Renal cortical epithelial cell (primary cell): ENCODE results near the gene IL1RAPL1. TPM values are rescaled to one million over a fixed set of nuclear protein-coding genes. Genes with fewer than 3 reads are reported as not detected.
"Not testable (repeated sequence)": the region's sequence is repeated elsewhere in the genome, so short reads cannot be mapped to it uniquely, and the experiment has no call there.

Experiments used
- DNase-seq: peaks from one replicate; pipeline ENCODE4 v3.0.0-alpha.2; 2011; ENCODE audit warnings: low read depth
- total RNA-seq: library from RNA; depleted of rRNA; stranded (reverse); fragments of >200 nt; gene quantifications from 2 replicates; pipeline ENCODE4 v1.2.3, GENCODE V29; 2014

Gene IL1RAPL1
- total RNA-seq, 1 donor from 2014 or later, result 0.05 TPM

DNA sequence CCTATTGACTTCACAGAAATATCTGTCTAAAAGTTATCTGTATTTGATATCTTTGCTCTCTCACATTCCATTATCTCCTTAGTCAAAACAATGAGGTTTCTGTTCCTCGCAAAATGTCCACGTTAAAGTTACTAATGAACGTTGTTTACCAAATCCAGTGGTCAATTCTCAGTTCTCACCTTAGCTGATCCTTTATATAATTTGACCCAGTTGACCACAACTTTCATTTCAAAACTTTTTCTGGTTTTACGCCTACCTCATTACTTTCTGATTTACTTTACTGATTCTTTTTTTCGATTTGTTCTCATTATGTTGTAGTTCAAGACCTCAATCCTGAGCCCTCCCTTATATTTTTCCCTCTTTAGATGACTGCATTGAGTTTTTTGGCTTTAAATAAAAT, 186.6 kb downstream of the IL1RAPL1 start:
- no peak for DNase-seq

DNA sequence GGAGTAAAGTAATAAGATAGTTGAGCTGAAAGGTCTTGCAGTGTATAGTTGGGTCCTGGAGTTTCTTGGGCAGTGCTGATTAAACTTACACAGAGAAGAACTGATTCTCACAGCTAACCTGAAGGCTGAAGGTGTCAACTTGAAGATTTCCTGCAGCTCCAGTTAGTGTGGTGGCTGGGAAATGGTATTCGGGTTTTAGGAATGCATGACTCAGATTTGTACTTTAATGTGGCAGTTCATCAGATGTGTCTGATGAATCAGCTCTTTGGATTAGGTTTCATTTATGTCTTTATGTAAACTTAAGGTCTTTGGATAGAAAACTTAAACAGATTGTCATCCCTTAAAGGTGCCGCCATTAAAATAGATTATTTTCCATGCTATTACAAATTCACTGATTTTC, 200.0 kb downstream of the IL1RAPL1 start:
- DNase-seq, result peak; percentile 86

DNA sequence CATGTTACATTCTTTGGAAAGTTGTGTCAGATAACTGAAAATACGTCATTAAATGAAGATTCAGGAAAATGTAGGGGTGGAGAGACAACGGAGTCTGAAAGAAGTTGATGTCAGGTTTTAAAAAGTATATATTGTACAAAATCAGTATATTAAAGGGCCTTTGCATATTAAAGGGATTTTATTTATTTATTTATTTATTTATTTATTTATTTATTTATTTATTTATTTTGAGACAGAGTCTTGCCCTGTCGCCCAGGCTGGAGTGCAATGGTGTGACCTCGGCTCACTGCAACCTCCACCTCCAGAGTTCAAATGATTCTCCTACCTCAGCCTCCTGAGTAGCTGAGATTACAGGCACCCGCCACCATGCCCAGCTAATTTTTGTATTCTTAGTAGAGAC, 213.4 kb downstream of the IL1RAPL1 start:
- not testable (repeated sequence) for DNase-seq

DNA sequence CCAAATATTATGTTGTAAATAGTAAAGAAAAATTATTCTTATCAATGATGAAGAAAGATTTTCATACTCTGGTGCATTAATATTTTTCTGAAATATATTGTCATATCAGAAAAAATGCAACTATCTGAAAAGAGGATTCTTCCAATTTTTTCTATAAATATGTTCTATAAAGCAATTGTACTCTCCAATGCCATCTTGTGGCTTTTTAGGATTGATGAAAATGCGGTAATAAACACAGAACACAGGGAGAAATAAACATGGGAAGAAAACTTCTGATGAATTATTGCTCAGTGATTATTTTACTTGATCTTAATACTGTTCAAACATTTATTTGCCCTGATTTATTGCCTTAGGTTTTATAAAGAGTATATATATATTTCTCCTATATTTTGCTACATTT, 215.4 kb downstream of the IL1RAPL1 start:
- no peak for DNase-seq

DNA sequence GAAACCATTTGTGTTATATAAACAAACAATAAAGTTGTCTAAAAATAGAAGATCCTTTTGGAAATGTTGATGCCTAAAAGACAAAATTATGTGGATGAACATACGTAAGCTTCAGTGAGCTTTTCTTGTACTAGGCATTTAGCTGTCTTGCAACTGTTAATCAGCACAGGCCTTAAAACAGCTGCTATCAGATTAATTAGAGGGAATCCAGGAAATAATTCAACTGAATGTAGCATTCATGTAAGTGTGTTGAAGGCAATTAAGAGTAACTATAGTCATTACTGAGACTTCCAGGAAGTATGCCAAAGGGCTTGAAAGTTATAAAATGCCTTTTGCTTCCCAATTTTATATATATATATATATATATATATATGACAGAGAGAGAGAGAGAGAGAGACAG, 248.7 kb downstream of the IL1RAPL1 start:
- DNase-seq, result no peak

DNA sequence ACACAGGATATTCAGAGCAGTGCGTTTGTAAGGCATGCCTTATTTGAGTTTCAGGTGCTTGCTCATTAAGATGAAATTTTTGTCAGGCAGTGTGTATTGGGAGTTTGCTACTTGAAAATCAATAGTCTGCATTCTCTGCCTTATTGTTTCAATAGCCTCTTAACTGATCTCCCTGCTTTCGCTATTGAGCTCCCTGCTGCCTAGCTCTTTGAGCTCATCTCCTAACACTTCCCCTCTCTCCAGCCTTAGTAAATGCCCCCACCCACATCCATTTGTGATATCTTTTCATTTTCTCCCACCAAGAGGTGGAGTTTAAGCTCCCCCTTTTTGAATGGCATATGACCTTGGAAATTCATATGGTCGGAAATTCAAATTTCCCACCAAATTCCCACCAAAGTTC, 256.6 kb downstream of the IL1RAPL1 start:
- no peak for DNase-seq

DNA sequence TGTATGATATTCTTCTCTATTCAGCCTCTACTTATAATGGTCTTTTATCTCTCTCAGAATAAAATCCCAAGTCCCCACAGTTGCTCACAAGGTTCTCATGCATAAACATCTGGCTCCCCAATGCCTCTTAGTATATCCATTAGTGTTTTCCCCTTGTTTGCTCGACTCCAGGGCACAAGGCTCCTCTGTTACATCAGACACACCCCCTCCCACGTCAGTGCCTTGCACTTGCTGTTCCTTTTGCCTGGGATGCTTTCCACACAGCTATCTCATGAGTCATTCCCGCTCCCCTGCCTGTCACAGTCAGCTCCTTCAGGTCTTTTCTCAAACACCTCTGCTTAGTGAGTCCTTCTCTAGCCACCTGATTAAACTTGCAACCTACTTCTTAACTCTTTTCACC, 260.2 kb downstream of the IL1RAPL1 start:
- DNase-seq, result peak; percentile 41

DNA sequence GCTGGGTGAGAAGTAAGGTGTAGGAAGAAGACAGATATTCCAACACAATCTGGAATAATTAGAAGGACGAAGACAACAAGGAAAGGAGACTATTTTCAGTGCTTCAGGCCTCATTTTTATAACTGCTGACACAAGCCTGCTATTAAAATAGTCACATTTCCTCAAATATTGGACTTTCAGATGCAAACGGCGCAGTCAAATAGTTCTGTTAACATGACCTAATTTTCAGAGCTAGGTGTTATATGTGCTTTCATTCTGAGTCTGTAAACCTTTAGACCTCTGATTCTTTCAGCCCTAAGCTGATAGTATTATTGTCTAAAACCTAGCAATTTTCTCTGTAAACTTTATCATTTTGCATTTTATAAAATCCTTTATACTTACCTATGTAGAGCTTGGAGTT, 261.5 kb downstream of the IL1RAPL1 start:
- no peak for DNase-seq

DNA sequence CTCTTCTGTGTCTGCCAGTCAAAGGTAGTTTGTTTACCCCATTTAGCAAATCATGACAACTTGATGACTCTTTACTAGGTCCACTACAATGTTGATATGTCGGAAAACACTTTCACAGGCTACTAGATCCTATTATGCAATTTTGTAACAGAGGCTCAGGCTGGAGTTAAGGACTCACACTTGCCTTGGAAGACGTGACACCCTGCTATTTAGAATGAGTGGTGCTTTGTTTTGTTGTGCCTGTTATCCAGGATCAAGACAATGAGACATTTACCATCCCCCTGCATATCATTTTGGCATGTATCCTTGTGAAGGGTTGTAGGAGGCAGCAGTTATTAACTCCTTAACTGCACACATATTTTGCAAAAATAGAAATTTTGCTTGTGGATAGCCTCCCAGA, 263.7 kb downstream of the IL1RAPL1 start:
- DNase-seq, result no peak

DNA sequence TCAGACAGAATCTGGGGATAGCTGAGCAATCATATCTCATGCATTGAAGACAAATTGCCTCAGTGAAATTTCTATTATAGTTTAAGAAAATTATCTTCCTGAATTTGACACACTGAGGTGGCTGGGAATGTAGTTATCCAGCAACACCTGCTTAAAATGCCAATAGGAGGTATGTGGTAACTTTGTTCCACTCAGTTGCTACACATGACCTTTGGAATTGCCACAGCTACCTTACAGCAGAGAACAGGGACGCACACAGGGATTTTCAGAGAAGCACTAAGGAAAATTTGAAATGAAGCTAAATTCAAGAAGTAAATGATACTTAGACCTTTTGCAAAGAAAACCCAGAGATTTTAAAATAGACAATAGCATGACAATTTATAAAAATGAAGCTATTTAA, 264.6 kb downstream of the IL1RAPL1 start:
- DNase-seq, result peak; percentile 4

DNA sequence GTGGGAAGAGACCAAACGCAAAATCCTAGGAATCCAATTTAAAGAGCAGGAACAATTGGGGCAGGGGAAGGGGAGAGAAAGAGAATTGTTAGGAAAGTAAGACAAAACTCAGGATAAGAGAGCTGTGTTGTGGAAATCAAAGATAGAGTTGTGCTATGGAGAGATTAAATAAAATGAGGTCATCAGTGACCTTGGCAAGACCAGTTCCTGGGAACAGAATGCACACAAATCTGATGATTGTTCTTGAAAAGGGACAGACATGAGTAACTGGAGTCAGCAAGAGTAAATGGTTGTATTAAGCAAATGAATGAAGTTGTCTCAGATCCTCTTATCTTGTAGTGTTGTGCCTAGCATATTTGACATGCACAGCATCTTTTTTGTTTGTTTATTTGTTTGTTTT, 267.4 kb downstream of the IL1RAPL1 start:
- no peak for DNase-seq

DNA sequence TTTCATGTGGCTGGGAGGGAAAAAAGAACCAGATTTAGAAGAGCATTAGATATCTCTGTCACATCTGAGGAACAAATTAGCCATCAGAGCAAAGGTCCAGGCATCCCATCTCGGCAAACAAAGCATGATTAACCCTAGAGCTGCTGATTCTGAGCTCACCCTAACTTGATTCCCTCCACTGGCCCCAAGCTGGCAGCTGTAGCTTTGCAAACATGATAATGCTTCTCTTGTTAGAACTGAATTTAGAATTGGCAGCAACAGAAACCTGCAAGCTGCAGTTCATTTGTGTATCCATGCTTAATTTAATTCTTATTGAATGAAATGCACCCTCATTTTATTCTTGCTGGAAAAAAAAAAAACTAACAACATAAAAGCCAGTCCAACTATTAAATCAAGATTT, 289.2 kb downstream of the IL1RAPL1 start:
- no peak for DNase-seq

DNA sequence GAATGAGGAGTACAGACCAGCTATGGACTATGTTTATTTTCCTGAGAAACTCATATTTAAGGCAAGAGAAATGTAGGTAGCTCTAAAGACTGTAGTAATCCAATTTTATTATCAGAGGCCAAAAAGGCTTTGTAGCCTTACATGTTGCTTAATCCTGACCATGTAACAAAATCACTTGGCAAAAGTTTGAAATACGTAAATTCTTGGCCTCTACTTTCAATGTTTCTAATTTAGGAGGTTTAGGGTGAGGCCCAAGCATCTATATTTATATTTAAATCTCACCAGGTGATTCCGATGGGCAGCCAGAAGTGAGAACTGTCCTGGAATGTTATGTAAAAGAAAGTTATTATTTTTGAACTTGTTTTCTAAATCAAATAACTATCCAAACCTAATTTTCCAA, 289.7 kb downstream of the IL1RAPL1 start:
- no peak for DNase-seq

DNA sequence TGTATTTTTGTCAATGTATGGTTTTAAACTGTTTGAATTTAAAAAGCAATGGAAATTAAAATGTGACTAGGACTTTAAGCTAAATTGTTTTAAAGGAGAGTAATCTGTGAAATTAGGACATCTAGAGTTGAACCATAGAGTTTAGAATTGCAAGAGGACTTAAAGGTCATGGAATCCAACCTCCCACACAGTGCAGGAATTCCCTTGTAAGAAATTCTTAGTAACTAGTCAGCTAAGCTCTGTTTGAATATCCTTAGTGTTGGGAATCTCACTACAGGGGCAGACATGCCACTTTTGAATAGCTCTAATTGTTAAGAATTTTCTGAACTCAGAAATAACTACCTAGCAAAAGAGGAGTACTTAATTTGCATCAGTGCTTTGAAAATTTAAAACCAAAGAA, 292.9 kb downstream of the IL1RAPL1 start:
- DNase-seq, result peak; percentile 50

DNA sequence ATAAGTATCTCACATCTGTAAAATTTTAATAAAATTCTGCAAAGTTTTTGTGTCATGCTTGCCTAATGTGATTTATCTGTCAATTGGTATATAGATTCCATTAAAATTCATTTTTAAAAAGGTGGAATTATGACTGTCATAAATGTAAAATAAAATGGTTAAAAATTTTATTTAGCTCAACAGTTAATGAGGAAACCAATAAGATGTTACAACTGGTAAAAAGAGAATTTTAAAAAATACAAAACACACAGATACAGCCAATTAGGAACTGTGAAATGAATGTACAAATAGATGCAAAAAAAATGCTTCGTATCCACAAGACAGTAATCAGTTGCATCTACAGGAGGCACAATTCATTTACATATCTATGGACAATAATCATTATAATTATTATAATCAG, 297.6 kb downstream of the IL1RAPL1 start:
- DNase-seq, result no peak

DNA sequence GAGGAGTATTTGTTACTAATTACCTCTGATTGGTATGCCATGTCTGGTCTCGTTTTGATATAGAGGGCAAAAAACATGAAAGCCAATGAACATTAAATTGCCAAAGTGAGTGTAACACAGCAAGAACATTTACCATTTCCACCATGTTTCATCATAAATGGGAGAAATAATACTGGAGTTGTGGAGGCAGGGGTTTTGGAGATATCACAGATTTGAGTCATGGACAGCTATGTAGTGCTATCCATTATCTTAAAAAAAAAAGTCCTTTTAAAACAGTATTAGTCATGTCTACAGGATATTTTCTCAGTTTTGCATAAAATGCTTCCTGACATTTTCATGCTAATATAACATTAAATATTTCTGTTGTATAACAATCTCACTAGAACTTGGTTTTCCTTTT, 301.2 kb downstream of the IL1RAPL1 start:
- no peak for DNase-seq

DNA sequence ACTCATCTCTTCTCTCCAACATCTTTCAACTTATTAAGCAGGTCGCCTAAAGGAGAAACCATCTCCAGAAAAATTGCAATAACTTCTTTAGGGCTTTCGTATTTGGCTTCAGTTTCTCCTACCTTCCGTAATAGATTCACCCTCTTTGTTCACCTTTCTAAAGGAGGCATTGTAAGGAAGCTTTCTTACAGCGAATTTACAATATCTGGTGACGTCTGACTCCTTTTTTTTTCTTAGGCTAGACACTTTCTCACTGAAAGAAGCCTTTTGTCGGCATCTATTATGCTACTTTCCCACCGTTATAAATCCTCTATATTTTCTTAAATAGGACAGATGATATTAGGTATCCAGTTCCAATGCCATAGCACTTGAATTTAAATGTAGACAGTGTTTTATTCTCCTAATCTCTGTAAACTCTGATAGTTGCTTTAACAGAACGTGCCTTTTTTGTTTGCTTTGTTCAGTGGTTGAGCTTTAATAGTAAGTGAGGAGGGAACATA, 302.4 kb downstream of the IL1RAPL1 start:
- no peak for DNase-seq

DNA sequence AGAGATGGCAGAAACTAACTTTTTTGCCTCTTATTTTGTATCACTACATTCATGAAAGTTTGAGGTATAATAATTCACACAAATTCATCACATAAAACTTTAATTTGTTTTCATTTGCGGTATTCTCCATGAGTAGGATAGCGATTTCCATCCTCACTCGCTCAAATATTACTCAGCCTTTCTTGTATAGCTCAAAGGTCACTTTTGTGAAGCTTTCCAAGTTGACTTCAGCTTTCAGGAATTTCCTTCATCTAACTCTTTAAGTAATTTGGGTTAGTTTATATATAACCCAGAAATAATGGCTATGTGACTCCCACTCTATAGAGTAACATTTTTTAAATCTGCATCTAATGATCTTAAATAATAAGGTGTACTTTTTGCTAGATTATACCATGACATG, 314.4 kb downstream of the IL1RAPL1 start:
- DNase-seq, result peak; percentile 32

DNA sequence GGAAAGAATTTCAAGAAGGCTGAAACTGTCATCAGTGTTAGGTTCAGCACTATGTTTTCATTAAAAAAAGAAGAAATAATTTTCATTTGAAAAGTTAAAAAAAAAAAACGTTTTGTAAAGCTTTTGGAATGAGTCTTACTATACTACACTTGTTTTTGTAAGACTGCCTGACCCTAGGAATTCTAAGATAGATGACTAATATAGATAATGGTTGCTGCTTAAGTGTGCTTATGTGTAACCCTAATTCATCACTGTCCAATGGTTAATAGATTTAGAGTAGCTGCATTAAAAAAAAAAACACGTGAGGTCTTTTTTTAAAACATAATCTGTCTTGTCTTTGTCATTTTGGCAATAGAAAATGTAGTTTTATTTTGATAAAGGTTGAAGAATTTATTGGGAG, 323.2 kb downstream of the IL1RAPL1 start:
- peak; percentile 34 for DNase-seq

DNA sequence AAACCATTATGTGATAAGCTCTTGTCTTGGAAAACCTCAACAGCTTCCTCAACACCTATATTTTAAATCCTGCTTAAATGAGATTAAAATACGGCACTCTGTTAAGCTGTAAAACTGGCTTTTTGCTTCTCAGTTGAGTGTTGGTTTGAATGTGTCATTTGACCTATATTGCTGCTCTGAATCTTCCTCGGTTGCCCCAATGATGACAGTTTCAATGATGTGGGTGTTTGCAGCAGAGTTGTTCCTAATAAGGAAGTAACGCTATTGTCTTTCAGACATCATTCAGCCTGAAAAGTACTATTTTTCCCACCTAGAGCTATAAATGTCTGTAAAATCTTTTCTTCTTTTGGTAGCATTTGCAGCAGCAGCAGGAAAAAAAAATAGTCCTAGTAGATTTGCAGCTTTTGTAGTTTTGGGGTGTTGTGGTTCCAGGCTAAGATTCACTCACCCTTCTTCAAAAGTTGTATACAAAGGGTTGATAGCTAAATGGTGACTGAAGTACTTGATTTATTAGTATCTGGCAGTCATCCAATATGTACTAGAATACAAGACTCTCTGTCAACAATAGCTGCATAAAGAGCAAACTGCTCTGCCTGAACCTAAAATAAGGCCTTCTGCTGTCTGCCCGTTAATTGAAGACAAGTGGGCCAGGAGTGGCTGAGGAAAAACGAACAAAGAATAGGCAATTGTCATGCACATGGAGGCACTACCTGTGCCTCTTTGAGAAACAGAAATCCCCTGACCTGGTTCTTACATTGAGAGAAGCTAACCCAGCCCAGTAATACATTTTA, 333.1 kb downstream of the IL1RAPL1 start:
- DNase-seq, result peak; percentile 19

DNA sequence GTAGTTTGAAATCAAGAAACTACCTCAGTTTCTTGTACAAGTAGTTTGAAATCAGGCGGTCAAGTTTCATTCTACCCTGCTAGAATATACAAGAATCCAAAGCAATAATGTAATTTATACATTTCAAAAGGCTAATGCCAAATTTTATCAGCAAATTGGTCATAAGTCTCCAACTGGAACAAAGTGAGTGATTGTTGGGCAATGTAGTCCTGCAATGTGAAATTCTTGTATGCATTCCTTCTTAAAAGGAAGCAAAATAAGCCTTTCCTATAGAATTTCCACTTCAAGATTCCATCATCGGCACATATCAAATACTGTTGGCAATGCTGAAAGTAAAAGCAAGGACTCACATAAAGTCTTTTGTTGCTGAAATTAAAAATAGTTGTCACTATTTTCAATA, 334.9 kb downstream of the IL1RAPL1 start:
- DNase-seq, result no peak

DNA sequence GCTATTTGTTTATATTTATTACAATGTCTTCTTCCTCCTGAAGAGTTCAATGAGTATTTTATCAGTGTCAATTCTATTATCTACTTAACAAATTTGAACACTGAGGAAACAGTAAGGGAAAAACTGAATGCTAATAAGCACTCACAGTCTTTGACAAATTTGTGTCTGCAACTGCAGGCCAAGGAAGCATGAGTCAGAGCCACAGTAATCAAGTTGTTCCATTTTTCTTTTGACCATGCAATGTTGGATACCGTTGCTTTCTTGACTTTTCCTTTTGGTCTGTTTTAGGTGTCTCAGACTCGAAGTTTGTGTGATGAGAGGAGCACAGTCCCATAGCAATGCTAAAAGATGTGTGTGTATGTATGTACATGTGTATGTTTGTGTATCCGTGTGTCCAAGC, 359.6 kb downstream of the IL1RAPL1 start:
- no peak for DNase-seq

DNA sequence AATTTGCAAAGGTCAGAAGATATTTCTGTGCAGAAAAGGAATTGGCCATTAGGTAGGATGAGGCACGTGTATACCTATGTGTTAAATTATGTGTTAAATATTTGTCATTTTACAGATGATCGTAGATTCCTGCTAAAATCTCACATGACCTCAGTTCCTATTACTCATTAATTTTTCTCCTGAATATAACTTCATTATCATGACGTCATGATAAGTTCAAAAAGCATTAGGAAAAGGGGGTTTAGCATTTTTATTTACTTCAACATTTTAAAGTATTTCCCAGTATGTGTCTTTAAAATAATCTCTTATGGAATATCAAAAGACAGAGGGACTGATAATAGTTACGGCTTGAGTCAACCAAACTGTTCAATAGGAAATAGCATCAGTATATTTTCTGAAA, 372.8 kb downstream of the IL1RAPL1 start:
- no peak for DNase-seq

DNA sequence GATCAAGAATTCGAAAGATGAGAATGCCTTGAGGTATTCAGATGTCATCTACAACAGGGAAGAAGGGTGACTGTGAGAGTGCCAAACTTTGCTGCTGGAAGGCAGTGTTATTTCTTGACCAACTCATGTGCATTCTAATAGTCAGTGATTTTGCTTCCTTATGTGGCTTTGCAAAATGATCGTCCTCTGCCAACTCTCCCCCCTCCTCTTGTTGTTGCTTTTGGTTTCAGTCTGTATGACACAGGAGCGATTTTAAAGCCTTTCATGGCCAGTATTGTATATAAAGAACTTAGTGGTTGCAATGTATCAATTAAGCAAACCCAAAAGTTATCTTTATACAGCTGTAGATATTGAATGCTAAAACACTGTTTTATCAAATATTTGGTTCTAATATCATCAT, 379.1 kb downstream of the IL1RAPL1 start:
- no peak for DNase-seq
